Upper lobe of left lung (tissue), 6 donors: ENCODE measurements around the gene YPEL1. TPM values are rescaled to one million over a fixed set of nuclear protein-coding genes. Genes with fewer than 3 reads are reported as not detected.

ENCODE experiments used
- ATAC-seq, 2 donors: fragments of 200-7000 bp; cut with Tn5 transposase; one replicate each; pipeline ENCODE4 v1.9.1; 2022; ENCODE audit warnings: mild to moderate bottlenecking in 2 of 2, moderate library complexity in 2 of 2; ENCODE audit not compliant: low FRiP score in 2 of 2
- DNase-seq, 2 donors: peaks; one replicate each; pipeline ENCODE4 v3.0.0-alpha.2; 2019 to 2020
- H3K27ac ChIP-seq, 4 donors: fragments of 200-600 bp; sonication (generic); one replicate each; pipeline ENCODE4 v1.5.1; 2016 to 2019
- H3K27me3 ChIP-seq, 4 donors: fragments of 200-600 bp; sonication (generic); one replicate each; pipeline ENCODE4 v1.5.1; 2017 to 2019
- H3K36me3 ChIP-seq, 4 donors: fragments of 200-600 bp; sonication (generic); one replicate each; pipeline ENCODE4 v1.5.1; 2016 to 2019
- H3K4me1 ChIP-seq, 4 donors: fragments of 200-600 bp; sonication (generic); one replicate each; pipeline ENCODE4 v1.5.1; 2018 to 2019
- H3K4me3 ChIP-seq, 4 donors: fragments of 200-600 bp; sonication (generic); one replicate each; pipeline ENCODE4 v1.5.1; 2017 to 2019; ENCODE audit warnings: mild to moderate bottlenecking in 2 of 4, moderate library complexity in 1 of 4
- H3K9me3 ChIP-seq, 4 donors: fragments of 200-600 bp; sonication (generic); one replicate each; pipeline ENCODE4 v1.5.1; 2018 to 2019
- EP300 ChIP-seq, 4 donors: sonication (generic); formaldehyde crosslinking; IDR thresholded peaks; one replicate each; pipeline ENCODE4 v1.5.1; 2017; ENCODE audit warnings: antibody characterized with exemption in 4 of 4, control low read depth in 2 of 4
- POLR2A ChIP-seq, 4 donors: fragments of 450-650 bp; IDR thresholded peaks; one replicate each; pipeline ENCODE4 v1.5.1; 2016 to 2017; ENCODE audit warnings: antibody characterized with exemption in 4 of 4, mild to moderate bottlenecking in 2 of 4
- POLR2AphosphoS5 ChIP-seq, 2 donors: sonication (generic); formaldehyde crosslinking; IDR thresholded peaks; one replicate each; pipeline ENCODE4 v1.5.1; 2017; ENCODE audit warnings: antibody characterized with exemption in 2 of 2
- WGBS, 2 donors: methylation state at CpG; one replicate each; pipeline ENCODE4 v1.1.5; 2017 to 2018; 5-methylcytosine and 5-hydroxymethylcytosine counted together
- total RNA-seq, 6 donors: library from RNA; depleted of rRNA in 4 of 6; stranded (reverse); fragments of >200 nt in 4 of 6; gene quantifications; one replicate each; pipeline versions ENCODE4 v1.1.0 to v1.2.1, GENCODE V29; 2016 to 2021
- TF ChIP-seq, protein P1 (sequence below), 6 experiments: fragments of 450-650 bp in 4 of 6; fragments of 200-600 bp in 2 of 6; sonication (generic) in 2 of 6; IDR thresholded peaks; one replicate each; pipeline ENCODE4 v1.5.1; 2016 to 2019; ENCODE audit warnings: antibody characterized with exemption in 6 of 6
- donor health status: DM: no; HTN: no; CAD: no; lungs with moderate emphysema.
- donor health status: DM: no; HTN: yes; CAD: no; lungs with severe emphysema.

Gene YPEL1
- total RNA-seq, 6 donors from 2014 or later = 4.4 to 11.6 (median 7.4) TPM

DNA sequence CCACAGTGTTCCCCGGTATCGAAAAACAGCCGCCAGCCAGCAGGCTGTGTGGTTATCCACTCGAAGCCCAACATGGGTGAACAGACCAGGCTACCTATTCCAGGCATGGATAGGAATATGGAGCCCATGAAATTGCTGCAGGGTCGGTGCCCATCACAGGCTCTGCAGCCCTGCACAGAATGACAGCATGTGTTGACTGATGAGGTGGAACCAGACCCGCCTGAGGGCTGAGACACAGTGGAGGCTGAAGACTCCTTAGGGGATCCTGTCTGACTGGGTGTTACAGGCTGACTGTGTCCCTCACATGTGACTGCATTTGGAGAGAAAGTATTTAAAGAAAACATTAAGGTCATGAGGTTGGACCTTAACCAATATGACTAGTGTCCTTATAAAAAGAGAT lies 6.2 kb upstream of the YPEL1 start:
- Histone ChIP-seq H3K4me1 (no peaks in the 10 kb centered on the region), H3K27me3 (no peaks in the 10 kb centered on the region), H3K9me3 (no peaks in the 10 kb centered on the region), H3K27ac (no peak overlapping the region), H3K4me3 (no peak overlapping the region), H3K36me3 (no peaks in the 10 kb centered on the region)
- no peak for TF ChIP-seq POLR2AphosphoS5 (IDR thresholded peaks at IDR 0.05)
- no peak for TF ChIP-seq POLR2A (IDR thresholded peaks at IDR 0.05)
- TF ChIP-seq, protein P1, sequence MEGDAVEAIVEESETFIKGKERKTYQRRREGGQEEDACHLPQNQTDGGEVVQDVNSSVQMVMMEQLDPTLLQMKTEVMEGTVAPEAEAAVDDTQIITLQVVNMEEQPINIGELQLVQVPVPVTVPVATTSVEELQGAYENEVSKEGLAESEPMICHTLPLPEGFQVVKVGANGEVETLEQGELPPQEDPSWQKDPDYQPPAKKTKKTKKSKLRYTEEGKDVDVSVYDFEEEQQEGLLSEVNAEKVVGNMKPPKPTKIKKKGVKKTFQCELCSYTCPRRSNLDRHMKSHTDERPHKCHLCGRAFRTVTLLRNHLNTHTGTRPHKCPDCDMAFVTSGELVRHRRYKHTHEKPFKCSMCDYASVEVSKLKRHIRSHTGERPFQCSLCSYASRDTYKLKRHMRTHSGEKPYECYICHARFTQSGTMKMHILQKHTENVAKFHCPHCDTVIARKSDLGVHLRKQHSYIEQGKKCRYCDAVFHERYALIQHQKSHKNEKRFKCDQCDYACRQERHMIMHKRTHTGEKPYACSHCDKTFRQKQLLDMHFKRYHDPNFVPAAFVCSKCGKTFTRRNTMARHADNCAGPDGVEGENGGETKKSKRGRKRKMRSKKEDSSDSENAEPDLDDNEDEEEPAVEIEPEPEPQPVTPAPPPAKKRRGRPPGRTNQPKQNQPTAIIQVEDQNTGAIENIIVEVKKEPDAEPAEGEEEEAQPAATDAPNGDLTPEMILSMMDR (IDR thresholded peaks at IDR 0.05) = no peak
- no peak for TF ChIP-seq EP300 (IDR thresholded peaks at IDR 0.05)
- no peak for DNase-seq
- no peak for ATAC-seq
- 90 to 94% methylated on average over 6 of the region's 6 CpGs for WGBS, 2 donors

DNA sequence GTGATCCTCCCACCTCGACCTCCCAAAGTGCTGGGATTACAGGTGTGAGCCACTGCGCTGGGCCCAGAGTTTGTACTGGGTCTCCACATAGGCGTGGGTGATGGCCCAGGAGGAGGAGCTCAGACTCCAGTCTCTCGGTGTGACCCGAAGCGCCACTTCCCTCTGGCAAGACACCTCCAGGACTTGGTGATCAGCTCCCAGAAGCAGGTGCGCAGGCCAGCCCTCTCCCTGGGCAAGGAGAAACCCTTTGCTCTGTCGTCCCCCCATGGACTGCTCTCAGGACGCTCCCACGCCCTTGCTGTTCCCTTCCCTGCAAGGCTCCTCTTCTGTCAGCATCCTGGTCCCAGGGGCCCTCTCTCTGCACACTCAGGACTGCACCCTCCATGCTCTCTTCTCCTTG lies 5.5 kb upstream of the YPEL1 start:
- Histone ChIP-seq H3K9me3 (no peaks in the 10 kb centered on the region), H3K27me3 (no peaks in the 10 kb centered on the region), H3K4me1 (peaks cover 0 to 6% (median 4%) of the 10 kb centered on the region in 4 donors), H3K36me3 (no peaks in the 10 kb centered on the region), H3K27ac (no peak overlapping the region), H3K4me3 (no peak overlapping the region)
- WGBS, 2 donors = 85 to 88% methylated on average over 9 to 10 of the region's 10 CpGs
- TF ChIP-seq EP300 (IDR thresholded peaks at IDR 0.05) (no peak), POLR2AphosphoS5 (IDR thresholded peaks at IDR 0.05) (no peak), POLR2A (IDR thresholded peaks at IDR 0.05) (no peak)
- TF ChIP-seq, protein P1 (IDR thresholded peaks at IDR 0.05) = no peak
- ATAC-seq (no peak), DNase-seq (no peak)

DNA sequence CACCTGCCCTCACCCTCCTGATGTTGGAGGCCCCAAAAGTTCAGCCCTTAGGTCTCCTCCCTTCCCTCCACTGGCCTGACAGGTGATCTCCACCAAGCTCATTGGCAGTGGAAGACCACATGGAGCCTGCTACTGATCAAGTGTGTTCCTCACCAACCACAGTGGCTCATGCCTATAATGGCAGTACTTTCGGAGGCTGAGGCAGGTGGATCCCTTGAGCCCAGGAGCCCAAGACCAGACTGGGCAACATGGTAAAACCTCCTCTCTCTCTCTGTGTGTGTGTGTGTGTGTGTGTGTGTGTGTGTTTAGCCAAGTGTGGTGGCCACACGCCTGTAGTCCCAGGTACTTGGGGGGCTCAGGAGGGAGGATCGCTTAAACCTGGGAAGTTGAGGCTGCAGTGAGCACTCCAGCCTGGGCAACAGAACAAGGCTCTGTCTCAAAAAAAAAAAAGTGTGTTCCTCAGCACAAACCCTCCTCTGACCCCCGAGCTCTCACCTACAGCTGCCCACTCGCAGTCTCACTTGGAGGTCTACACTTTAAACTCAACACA lies 4.3 kb upstream of the YPEL1 start:
- DNase-seq (no peak), ATAC-seq (no peak)
- H3K36me3 ChIP-seq = no peaks in the 10 kb centered on the region
- TF ChIP-seq EP300 (IDR thresholded peaks at IDR 0.05) = no peak
- TF ChIP-seq POLR2AphosphoS5 (IDR thresholded peaks at IDR 0.05) = no peak
- TF ChIP-seq, protein P1 (IDR thresholded peaks at IDR 0.05) = no peak
- no peak for TF ChIP-seq POLR2A (IDR thresholded peaks at IDR 0.05)
- H3K4me1 ChIP-seq = peaks cover under 1 to 12% (median 5%) of the 10 kb centered on the region in 4 donors
- 90% methylated on average over 4 to 5 of the region's 5 CpGs for WGBS, 2 donors
- H3K4me3 ChIP-seq = no peak overlapping the region
- no peaks in the 10 kb centered on the region for H3K9me3 ChIP-seq
- H3K27ac ChIP-seq = no peak overlapping the region
- no peaks in the 10 kb centered on the region for H3K27me3 ChIP-seq

DNA sequence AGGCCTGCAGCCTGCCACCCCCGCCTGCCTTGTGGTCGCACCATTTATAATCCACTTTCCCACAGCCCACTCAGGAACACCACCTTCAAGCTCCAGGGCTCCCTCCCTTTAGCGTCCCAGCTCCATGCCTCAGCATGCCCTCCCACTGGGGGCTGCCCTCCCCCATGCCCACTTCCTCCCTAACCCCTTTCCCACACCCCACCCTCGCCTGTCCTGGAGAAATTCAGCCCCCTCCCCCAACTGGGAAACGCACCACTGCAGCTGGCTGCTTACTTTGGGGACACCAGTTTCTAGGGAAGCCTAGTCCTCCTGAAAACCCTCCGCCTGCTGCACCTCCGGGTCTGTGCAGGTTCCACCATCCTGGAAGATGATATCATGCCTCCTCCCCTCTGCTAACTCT lies 3.4 kb upstream of the YPEL1 start:
- DNase-seq (no peak), ATAC-seq (no peak)
- H3K9me3 ChIP-seq = no peaks in the 10 kb centered on the region
- no peak overlapping the region for H3K27ac ChIP-seq
- TF ChIP-seq, protein P1 (IDR thresholded peaks at IDR 0.05) = no peak
- TF ChIP-seq EP300 (IDR thresholded peaks at IDR 0.05) (no peak), POLR2A (IDR thresholded peaks at IDR 0.05) (no peak), POLR2AphosphoS5 (IDR thresholded peaks at IDR 0.05) (no peak)
- 62% methylated on average over 7 of the region's 7 CpGs for WGBS, 2 donors
- H3K4me3 ChIP-seq = no peak overlapping the region
- H3K36me3 ChIP-seq = no peaks in the 10 kb centered on the region
- no peaks in the 10 kb centered on the region for H3K27me3 ChIP-seq
- peaks cover 9 to 19% (median 13%) of the 10 kb centered on the region in 4 donors for H3K4me1 ChIP-seq

DNA sequence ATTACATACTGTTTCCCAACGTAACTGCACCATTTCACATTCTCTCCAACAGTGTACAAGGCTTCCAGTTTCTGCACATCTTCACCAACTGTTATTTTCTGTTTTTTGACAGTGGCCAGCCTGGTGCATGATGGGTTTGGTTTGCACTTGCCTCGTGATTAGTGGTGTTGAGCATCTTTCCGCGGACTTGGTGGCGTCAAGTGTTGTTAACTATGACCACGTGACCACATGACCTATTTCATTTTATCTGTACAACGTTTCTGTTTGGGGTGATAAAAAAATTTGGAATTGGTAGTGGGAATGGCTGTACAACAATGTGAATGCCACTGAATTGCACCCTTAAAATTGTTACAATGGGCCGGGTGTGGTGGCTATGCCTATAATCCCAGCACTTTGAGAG lies 2.5 kb upstream of the YPEL1 start:
- DNase-seq (no peak), ATAC-seq (no peak)
- Histone ChIP-seq H3K27ac (no peak overlapping the region), H3K27me3 (no peaks in the 10 kb centered on the region), H3K4me1 (peaks cover 9 to 19% (median 13%) of the 10 kb centered on the region in 4 donors), H3K36me3 (no peaks in the 10 kb centered on the region), H3K4me3 (no peak overlapping the region), H3K9me3 (no peaks in the 10 kb centered on the region)
- 80 to 86% methylated on average over 8 of the region's 8 CpGs for WGBS, 2 donors
- TF ChIP-seq EP300 (IDR thresholded peaks at IDR 0.05) = no peak
- no peak for TF ChIP-seq POLR2AphosphoS5 (IDR thresholded peaks at IDR 0.05)
- no peak for TF ChIP-seq POLR2A (IDR thresholded peaks at IDR 0.05)
- TF ChIP-seq, protein P1 (IDR thresholded peaks at IDR 0.05) = no peak
